Astrocyte of the cerebellum (primary cell): ENCODE measurements around the gene RASAL2.

Source experiments
- DNase-seq: peaks from one replicate; pipeline ENCODE4 v3.0.0-alpha.2; 2011; ENCODE audit warnings: low read depth
- H3K4me3 ChIP-seq: 2 replicates; pipeline ENCODE4 v1.5.1; 2011; ENCODE audit warnings: mild to moderate bottlenecking, low read depth, low read length, moderate library complexity
- CTCF ChIP-seq: IDR thresholded peaks from 2 replicates; pipeline ENCODE4 v1.5.1; 2012; ENCODE audit warnings: low read length, low read depth, moderate library complexity, mild to moderate bottlenecking; ENCODE audit errors: missing control alignments
- in situ Hi-C: cut with HindIII; loops from 2 replicates; pipeline ENCODE4 v1.10.0; 2017; ENCODE audit warnings: low sequenced_read_pairs

RASAL2 gene

DNA sequence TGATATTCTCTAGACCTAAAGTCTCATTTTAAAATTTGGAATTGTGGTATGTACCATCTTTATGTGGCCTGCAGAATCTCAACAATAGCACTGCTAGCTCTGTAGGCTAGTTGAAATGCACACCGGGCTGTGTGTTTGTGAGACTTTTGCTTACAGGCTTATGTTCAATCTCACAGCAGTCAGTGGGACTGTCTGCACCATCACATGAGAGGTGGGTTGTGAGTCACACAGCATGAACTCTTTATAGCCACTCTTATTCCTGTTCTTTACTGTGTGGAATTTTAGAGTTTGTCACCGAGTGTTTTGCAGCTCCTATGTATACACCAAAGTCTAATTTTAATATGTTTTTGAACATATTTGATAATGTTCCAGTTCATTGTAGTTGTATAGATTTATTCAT is 74.6 kb downstream of the RASAL2 start:
- TF ChIP-seq CTCF = no peak
- DNase-seq = no peak
- no peak overlapping the region for H3K4me3 ChIP-seq
- in situ Hi-C loops = no loop called here

- DNase-seq = no peak
- TF ChIP-seq CTCF = no peak
- no peak overlapping the region for H3K4me3 ChIP-seq
- in situ Hi-C loops = no loop called here
Observed at GRCh38 chr1:178169649-178170048, 75.7 kb downstream of the RASAL2 start.

GRCh38 chr1:178172939-178173338 is 79.0 kb downstream of the RASAL2 start:
- H3K4me3 ChIP-seq = no peak overlapping the region
- peak; percentile 29 for DNase-seq
- in situ Hi-C loops = no loop called here
- TF ChIP-seq CTCF = no peak

GRCh38 chr1:178174539-178174938 is 80.6 kb downstream of the RASAL2 start:
- TF ChIP-seq CTCF = no peak
- DNase-seq = no peak
- H3K4me3 ChIP-seq = no peak overlapping the region
- in situ Hi-C loops = no loop called here

DNA sequence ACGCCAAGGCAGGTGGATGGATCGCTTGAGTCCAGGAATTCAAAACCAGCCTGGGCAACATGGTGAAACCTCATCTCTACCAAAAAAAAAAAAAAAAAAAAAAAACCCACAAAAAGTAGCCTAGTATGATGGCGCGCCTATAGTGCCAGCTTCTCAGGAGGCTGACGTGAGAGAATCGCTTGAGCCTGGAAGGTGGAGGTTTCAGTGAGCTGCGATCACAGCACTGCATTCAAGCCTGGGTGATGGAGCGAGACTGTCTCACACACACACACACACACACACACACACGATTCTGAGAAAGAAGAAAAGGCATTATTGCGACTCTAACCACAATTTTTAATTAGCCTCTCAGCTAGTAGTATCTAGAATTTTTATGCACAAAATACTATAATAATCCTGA is 86.5 kb downstream of the RASAL2 start:
- in situ Hi-C loops = no loop called here
- TF ChIP-seq CTCF = no peak
- no peak overlapping the region for H3K4me3 ChIP-seq
- DNase-seq = no peak

DNA sequence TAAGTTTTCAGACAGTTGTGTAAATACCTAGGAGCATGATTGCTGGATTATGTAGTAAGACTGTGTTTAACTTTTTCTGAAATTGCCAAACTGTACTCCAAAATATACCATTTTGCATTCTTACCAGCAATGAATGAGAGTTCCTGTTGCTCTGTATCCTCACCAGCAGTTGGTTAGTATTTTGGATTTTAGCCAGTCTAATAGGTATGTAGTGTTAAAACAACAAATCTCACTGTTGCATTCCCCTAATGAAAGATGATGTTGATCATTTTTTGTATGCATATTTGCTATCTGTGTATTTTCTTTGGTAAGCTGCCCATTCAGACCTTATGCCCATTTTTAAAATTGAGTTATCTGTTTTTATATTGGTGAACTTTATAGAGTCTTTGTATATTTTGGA is 89.9 kb downstream of the RASAL2 start:
- DNase-seq = no peak
- H3K4me3 ChIP-seq = no peak overlapping the region
- TF ChIP-seq CTCF = no peak
- in situ Hi-C loops = no loop called here

DNA sequence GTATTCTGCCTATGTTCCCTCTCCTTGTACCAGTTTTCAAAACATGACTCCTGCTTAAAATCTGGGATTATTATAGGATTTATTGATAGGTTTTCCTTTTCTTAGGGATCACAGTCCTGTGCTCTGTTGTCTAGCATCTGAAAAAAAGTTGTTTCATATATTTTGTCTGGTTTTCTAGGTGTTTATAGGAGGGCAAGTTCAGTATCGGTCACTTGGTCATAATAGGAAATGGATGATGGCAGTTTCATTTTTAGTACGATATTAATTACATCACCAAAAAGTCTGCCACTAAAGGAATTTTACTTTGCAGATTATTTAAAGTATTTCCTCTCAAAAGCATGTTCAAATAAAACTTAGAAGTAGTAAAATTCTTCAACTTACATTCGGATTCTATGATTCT is 94.4 kb downstream of the RASAL2 start:
- no peak overlapping the region for H3K4me3 ChIP-seq
- in situ Hi-C loops = no loop called here
- no peak for DNase-seq
- no peak for TF ChIP-seq CTCF
